GM04503 (cell line): Measurements from ENCODE around the gene ZBTB17.
"Not testable (repeated sequence)": the region's sequence is repeated elsewhere in the genome, so short reads cannot be mapped to it uniquely, and the experiment has no call there.

Source experiments
- DNase-seq: peaks from one replicate; pipeline ENCODE4 v3.0.0-alpha.2; 2012; ENCODE audit warnings: low read depth

ZBTB17 gene

DNA sequence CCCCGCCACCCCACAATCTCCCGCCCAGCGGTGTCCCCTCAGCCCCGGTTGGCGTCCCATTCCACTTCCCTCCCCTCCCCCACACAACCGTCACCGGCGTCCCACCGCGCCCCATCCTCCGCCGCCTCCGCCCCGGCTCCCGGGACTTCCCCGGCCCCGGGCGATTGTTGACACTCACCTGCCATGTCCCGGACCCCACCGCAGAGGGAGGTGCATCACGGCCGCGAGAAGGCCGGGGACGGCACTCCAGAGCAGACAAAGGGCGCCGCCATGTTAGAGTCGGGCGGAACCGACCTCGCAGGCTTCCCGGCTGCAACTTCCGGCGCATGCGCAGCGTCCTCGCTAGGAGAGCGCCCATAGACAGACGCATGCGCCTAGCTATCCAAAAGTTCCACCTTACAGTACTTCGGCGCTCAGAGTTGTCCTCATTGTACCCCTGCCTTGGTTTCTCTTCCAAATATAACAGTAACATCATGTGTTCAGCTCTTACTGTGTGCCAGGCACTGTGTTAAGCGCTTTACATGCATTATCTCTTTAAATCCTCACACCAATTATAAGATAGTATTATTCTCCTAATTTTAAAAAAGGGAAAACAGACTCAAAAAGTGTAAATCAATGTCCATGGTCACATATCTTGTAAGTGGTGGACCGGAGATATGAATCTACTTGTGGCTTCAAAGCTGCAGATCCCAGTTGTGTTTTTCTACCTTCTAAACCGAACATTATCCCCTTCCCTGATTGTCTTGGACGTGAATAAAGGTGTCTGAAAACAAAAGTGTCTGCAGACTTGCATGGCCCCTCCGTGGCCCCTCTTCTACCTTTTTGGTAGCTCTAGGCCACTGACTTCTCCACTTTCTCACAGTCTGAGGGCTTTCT, at the start of gene ZBTB17:
ZBTB17 (minus strand) TSS at position 297 of the 876 bp plus-strand sequence. CDS start 27,606 bp downstream, outside the sequence.
- no peak for DNase-seq

DNA sequence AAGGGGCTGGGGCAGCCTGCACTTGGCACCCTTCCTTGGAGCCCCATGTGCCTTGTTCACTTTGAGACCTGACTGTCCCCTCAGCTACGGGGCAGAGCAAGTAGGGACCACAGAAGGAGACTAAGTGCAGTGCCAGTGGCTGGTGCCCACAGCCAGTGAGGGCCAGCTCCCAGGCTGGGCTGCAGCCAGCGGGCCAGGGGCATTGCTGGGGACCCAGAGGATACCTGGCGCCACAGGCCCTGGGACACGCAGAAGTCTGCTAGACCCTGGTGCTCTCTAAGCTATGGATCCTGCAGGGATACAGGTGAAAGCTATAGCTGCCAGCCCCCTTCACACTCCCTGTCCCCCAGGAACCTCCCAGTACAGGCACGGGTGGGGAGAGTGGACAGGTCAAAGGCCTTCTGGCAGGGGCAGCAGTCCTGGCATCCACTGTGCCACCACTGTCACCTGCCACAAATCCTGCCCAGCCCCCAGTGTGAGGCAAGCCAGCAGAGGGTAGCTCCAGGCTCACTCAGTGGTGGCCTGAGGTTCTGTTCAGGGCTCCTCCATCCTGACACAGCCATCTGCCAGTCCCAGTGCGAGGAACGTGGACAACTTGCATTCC, 47.3 kb upstream of the ZBTB17 start:
- DNase-seq, result no peak

GRCh38 chr1:16022393-16022792, 46.5 kb upstream of the ZBTB17 start:
- no peak for DNase-seq

- no peak for DNase-seq
These were observed 45.8 kb upstream of the ZBTB17 start, which contains the start of gene CLCNKA for GRCh38 chr1:16021681-16022080. Gene CLCNKA, plus strand, starts transcription at chr1:16022036. Its CDS starts 584 bp downstream, at chr1:16022620.

DNA sequence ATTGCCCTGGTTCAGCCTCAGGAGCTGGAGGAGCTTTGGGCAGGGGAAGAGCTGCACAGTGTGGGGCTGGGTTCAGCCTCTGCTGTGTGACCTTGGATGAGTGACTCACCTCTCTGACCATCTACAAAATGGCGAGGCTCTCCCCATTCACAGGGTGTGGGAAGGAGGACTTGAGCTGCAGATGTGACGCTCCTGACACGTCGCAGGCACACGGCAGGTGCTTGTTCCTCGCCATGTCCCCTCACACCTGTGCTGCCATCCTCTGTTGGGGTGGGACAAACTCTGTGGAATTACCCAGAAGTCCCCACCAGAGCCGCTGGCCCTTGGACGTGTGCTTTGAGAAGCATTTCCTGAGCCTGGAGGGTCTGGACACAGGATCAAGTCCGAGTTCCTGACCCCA, 45.0 kb upstream of the ZBTB17 start:
- not testable (repeated sequence) for DNase-seq

DNA sequence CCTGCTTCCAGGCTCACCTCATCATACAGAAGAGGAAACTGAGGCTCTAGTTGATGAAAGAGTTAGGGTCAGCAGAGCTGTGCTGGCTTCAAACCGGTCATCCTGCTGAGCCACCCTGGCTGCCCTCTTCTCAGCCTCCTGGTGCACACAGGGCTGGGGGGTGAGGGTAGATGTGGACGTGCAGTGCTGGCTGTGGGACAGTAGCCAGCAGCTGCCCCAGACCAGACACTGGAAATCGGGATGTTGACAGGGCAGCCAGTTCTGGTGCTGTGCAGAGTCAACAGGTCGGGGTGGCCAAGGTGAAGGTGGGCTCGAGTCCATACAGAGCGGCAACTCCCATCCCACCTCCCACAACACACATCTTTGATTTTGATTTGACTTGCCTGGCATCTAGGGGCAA, 44.4 kb upstream of the ZBTB17 start:
- DNase-seq, result no peak

DNA sequence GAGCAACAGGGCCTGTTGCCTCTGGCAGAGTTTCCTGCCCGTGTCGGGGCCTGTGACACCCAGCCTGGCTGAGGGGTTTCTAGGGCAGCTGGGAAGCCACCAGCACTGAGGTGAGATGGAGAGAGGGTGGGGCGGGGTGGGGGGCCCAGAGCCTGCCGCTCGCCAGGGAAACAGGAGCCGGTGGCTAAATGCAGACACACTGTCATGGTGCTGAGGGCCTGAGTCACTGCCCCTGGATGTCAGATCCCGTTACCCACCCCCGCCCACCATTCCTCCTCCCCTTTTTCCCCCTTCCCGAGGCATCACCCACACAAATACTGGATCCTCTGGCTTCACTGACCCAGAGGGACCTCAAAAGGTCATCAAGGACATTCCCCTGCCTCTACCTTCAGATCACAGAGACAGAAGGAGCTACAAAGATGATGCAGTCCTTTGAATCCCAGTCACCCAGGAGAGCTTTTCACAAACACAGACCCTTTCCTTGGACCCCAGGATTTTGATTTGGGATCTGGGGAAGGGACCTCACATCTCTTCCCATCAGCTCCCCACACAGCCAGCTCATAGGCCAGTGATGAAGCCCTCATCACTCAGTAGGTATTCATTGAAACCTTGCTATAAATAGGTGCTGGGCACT, 43.9 kb upstream of the ZBTB17 start:
- no peak for DNase-seq

DNA sequence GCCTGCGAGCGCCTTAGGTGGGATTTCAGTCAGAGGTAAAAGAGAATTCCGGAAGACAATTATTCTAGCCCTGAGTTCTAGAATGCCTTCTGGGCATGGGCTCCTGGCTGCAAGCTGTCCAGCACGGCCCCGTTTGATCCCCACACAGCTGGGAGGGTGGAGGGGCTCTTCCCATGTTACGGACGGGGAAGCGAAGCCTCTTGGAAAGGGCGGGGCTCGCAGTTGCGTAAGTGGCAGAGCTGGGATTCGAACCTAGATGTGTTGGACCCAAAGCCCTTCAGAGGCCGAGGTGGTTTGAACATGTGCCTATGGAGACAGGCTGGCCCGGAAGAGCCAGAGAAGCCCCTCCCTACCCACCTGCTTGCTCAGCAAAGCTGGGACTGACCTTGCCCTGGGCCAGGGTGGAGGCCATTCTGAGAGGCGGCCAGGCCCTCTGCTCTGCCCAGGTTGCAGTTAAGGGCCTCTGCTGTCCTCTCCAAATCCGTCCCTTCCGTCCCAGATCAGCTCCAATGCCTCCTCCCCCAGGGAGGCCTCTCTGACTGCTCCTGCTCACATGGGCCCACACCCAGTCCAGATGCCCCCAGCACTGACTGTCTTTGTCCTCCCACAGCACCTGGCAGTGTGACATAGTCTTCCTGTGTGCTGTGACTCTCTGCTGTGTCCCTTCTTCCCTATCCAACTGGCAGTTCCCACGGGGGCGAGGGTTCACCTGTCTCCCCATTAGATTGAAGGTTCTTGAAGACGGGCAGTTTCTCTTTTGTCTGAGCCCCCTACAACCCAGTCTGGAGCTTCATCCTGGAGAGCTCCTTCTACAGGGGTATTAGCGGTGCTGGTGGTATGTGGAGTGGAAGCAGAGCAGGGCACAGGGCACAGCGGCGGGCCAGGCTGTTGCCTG, 43.1 kb upstream of the ZBTB17 start:
- no peak for DNase-seq

- no peak for DNase-seq
These were observed 42.4 kb upstream of the ZBTB17 start for GRCh38 chr1:16018308-16018707.

GRCh38 chr1:16017461-16018303, 41.8 kb upstream of the ZBTB17 start, which contains the start of gene HSPB7:
Gene HSPB7, minus strand, starts transcription at chr1:16018043. Its CDS starts 80 bp downstream, at chr1:16017963.
- peak; percentile 86 for DNase-seq

- no peak for DNase-seq
These were observed 41.2 kb upstream of the ZBTB17 start for GRCh38 chr1:16017076-16017460.

- no peak for DNase-seq
These were observed 40.3 kb upstream of the ZBTB17 start for GRCh38 chr1:16015960-16016901.

GRCh38 chr1:16015491-16015890, 39.6 kb upstream of the ZBTB17 start:
- no peak for DNase-seq

DNA sequence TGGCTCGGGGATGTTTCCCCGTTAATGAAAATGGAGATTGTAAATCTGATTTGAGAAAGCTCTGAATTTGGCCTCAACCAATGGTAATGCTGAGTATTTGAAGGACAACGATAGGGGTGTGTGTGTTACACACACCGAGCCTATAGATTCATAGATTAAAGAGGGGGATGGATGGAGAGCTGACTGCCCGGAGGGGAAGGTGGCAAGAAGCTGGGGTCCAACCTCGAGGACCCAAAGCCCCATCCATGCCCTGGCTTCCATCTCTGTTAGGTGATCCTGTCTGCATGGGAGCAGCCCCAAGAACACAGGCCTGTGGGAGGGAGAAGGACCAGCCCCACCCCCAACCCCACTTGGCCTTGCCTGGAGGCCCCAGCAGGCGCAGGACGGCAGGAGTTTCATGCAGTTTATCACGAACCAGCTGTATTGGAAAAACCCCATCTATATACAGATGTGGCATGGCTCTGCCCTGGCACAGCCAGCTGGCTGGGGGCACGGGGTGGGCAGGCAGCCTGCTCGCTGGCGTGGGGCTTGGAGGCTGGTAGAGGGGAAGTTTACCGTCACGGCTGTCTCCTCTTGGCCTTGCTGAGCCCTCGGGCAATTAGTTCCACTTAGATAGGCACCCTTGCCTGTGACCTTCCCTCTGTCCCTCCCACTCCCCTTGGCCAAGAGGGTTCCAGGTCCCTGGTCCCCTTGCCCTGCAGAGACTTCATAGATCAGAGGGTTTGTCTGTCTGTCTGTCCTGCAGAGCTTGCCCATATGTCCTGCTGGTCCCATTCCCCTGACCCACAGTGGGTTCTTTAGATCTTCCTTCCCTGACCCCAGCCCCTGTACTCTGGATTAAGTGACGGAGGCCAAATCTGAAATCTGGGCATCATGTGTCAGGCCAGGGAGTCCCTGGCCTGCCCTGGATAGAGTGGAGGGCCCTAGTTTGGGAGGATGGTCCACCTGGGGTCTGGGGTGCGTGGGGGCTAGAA, 38.9 kb upstream of the ZBTB17 start:
- DNase-seq, result no peak

GRCh38 chr1:16013908-16014258, 38.0 kb upstream of the ZBTB17 start:
- no peak for DNase-seq

GRCh38 chr1:16013220-16013907, 37.5 kb upstream of the ZBTB17 start:
- no peak for DNase-seq

GRCh38 chr1:16012590-16013219, 36.8 kb upstream of the ZBTB17 start:
- DNase-seq, result no peak
